HepG2 (cell line): ENCODE data around the gene FAM110D. TPM values are rescaled to one million over a fixed set of nuclear protein-coding genes. Genes with fewer than 3 reads are reported as not detected.

Experiments
- BRCA1 ChIP-seq: sonication (generic); formaldehyde crosslinking; IDR thresholded peaks from 2 replicates; pipeline ENCODE4 v1.4.0; 2020; ENCODE audit warnings: missing genetic modification reagents
- ISL2 ChIP-seq: sonication (generic); formaldehyde crosslinking; IDR thresholded peaks from 2 replicates; pipeline ENCODE4 v1.5.0; 2020; ENCODE audit warnings: missing genetic modification reagents
- LCORL ChIP-seq, 2 experiments: fragments of 450-650 bp in 1 of 2; sonication (generic) in 1 of 2; formaldehyde crosslinking in 1 of 2; IDR thresholded peaks; 2 replicates each; pipeline versions ENCODE4 v1.5.0 to v1.6.1; 2017 to 2020; ENCODE audit warnings: antibody characterized with exemption in 1 of 2, missing genetic modification reagents in 1 of 2
- RAD21 ChIP-seq: fragments of 450-650 bp; formaldehyde crosslinking; IDR thresholded peaks from 2 replicates; pipeline ENCODE4 v1.5.0; 2020; ENCODE audit warnings: mild to moderate bottlenecking
- RBAK ChIP-seq: sonication (generic); formaldehyde crosslinking; IDR thresholded peaks from 2 replicates; pipeline ENCODE4 v1.5.1; 2020; ENCODE audit warnings: mild to moderate bottlenecking, missing genetic modification reagents
- XRCC5 ChIP-seq: fragments of 200-400 bp; formaldehyde crosslinking; optimal IDR thresholded peaks from 2 replicates; pipeline ENCODE3; 2017; ENCODE audit warnings: mild to moderate bottlenecking, low read length
- ZKSCAN5 ChIP-seq: sonication (generic); formaldehyde crosslinking; IDR thresholded peaks from 2 replicates; pipeline ENCODE4 v1.5.1; 2020; ENCODE audit warnings: mild to moderate bottlenecking, missing genetic modification reagents
- ZNF777 ChIP-seq: sonication (generic); formaldehyde crosslinking; IDR thresholded peaks from 2 replicates; pipeline ENCODE4 v1.4.0; 2020; ENCODE audit warnings: missing genetic modification reagents
- ZSCAN31 ChIP-seq: sonication (generic); formaldehyde crosslinking; IDR thresholded peaks from 2 replicates; pipeline ENCODE4 v1.5.0; 2020; ENCODE audit warnings: low read depth, mild to moderate bottlenecking, missing genetic modification reagents
- polyA plus RNA-seq, 8 experiments: library from polyadenylated mRNA; depleted of rRNA in 3 of 8; stranded (reverse) in 7 of 8; unstranded in 1 of 8; fragments of >200 nt; fragmentation: Illumina TruSeq in 4 of 8; extraction: Trizol in 4 of 8; gene quantifications; 2 replicates each; pipeline versions ENCODE4 v1.2.1 to v1.2.3, GENCODE V29; 2011 to 2016; ENCODE audit warnings: low read depth in 4 of 8, missing spikeins in 1 of 8, mixed read lengths in 1 of 8; ENCODE audit not compliant: insufficient read depth in 1 of 8
- total RNA-seq, 5 experiments: library from RNA; depleted of rRNA; stranded (reverse); fragments of >200 nt; fragmentation: Illumina TruSeq; extraction: Trizol; gene quantifications; 2 replicates each; pipeline ENCODE4 v1.2.3, GENCODE V29; 2016; ENCODE audit warnings: low read depth in 1 of 5
- TF ChIP-seq, protein P1 (sequence below): sonication (generic); formaldehyde crosslinking; IDR thresholded peaks from 2 replicates; pipeline ENCODE4 v1.4.0; 2020; ENCODE audit warnings: missing genetic modification reagents
- TF ChIP-seq, protein P2 (sequence below): IDR thresholded peaks from 2 replicates; pipeline ENCODE4 v1.6.1; 2016
- TF ChIP-seq, protein P3 (sequence below): sonication (generic); formaldehyde crosslinking; IDR thresholded peaks from 2 replicates; pipeline ENCODE4 v1.4.0; 2020; ENCODE audit warnings: missing genetic modification reagents, borderline replicate concordance
- TF ChIP-seq, protein P4 (sequence below): sonication (generic); formaldehyde crosslinking; IDR thresholded peaks from 2 replicates; pipeline ENCODE4 v1.5.0; 2020; ENCODE audit warnings: mild to moderate bottlenecking, missing genetic modification reagents, borderline replicate concordance
- TF ChIP-seq, protein P5 (sequence below): sonication (generic); formaldehyde crosslinking; IDR thresholded peaks from 2 replicates; pipeline ENCODE4 v1.5.1; 2020; ENCODE audit warnings: mild to moderate bottlenecking, missing genetic modification reagents

FAM110D gene
- total and polyA plus RNA-seq, 2 of the 13 experiments (the other 11 are each of a cell fraction or from before 2014, with no cell fraction given): not detected

DNA sequence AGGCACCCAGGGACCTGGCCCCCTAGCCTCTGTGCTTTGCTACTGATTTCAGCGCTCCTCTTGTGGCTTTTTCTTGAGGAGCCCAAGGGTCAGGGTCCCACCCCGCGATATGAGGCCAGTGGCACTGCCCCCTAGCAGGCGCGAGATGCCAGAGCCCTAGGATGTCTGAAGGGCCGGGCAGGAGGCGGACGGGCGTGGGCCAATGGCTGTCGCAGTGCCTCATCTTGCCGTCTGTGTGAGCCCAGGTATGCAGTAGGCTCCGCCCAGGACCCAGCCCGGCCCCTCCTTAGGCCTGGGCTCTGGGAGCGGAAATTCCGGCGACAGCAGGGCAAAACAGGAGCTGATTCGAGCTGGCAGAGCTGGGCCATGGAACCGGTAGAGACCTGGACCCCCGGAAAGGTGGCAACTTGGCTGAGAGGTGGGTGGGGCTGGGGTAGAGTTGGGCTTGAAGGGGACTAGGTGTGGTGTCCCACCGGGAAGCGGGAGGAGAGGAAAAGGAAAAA, 18.4 kb downstream of the FAM110D start, which contains the start of gene CNKSR1 (continued):
- TF ChIP-seq ZNF777 (CRISPR knock-in tag) (peak; percentile 57; the same call in 1 of the 2 replicates), RBAK (CRISPR knock-in tag) (no peak), ZSCAN31 (no peak), XRCC5 (peak; percentile 40), BRCA1 (CRISPR knock-in tag) (no peak), ZKSCAN5 (CRISPR knock-in tag) (no peak), LCORL (IDR thresholded peaks at IDR 0.05) (no peak), LCORL (CRISPR knock-in tag; IDR thresholded peaks at IDR 0.05) (peak; percentile 42; the same call in 1 of the 2 replicates), ISL2 (CRISPR knock-in tag) (no peak), RAD21 (CRISPR knock-in tag) (no peak)
- TF ChIP-seq, protein P1, sequence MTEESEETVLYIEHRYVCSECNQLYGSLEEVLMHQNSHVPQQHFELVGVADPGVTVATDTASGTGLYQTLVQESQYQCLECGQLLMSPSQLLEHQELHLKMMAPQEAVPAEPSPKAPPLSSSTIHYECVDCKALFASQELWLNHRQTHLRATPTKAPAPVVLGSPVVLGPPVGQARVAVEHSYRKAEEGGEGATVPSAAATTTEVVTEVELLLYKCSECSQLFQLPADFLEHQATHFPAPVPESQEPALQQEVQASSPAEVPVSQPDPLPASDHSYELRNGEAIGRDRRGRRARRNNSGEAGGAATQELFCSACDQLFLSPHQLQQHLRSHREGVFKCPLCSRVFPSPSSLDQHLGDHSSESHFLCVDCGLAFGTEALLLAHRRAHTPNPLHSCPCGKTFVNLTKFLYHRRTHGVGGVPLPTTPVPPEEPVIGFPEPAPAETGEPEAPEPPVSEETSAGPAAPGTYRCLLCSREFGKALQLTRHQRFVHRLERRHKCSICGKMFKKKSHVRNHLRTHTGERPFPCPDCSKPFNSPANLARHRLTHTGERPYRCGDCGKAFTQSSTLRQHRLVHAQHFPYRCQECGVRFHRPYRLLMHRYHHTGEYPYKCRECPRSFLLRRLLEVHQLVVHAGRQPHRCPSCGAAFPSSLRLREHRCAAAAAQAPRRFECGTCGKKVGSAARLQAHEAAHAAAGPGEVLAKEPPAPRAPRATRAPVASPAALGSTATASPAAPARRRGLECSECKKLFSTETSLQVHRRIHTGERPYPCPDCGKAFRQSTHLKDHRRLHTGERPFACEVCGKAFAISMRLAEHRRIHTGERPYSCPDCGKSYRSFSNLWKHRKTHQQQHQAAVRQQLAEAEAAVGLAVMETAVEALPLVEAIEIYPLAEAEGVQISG (CRISPR knock-in tag): peak; percentile 14
- TF ChIP-seq, protein P2, sequence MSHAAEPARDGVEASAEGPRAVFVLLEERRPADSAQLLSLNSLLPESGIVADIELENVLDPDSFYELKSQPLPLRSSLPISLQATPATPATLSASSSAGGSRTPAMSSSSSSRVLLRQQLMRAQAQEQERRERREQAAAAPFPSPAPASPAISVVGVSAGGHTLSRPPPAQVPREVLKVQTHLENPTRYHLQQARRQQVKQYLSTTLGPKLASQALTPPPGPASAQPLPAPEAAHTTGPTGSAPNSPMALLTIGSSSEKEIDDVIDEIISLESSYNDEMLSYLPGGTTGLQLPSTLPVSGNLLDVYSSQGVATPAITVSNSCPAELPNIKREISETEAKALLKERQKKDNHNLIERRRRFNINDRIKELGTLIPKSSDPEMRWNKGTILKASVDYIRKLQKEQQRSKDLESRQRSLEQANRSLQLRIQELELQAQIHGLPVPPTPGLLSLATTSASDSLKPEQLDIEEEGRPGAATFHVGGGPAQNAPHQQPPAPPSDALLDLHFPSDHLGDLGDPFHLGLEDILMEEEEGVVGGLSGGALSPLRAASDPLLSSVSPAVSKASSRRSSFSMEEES: no peak
- TF ChIP-seq, protein P3, sequence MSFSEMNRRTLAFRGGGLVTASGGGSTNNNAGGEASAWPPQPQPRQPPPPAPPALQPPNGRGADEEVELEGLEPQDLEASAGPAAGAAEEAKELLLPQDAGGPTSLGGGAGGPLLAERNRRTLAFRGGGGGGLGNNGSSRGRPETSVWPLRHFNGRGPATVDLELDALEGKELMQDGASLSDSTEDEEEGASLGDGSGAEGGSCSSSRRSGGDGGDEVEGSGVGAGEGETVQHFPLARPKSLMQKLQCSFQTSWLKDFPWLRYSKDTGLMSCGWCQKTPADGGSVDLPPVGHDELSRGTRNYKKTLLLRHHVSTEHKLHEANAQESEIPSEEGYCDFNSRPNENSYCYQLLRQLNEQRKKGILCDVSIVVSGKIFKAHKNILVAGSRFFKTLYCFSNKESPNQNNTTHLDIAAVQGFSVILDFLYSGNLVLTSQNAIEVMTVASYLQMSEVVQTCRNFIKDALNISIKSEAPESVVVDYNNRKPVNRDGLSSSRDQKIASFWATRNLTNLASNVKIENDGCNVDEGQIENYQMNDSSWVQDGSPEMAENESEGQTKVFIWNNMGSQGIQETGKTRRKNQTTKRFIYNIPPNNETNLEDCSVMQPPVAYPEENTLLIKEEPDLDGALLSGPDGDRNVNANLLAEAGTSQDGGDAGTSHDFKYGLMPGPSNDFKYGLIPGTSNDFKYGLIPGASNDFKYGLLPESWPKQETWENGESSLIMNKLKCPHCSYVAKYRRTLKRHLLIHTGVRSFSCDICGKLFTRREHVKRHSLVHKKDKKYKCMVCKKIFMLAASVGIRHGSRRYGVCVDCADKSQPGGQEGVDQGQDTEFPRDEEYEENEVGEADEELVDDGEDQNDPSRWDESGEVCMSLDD (CRISPR knock-in tag): no peak
- TF ChIP-seq, protein P4, sequence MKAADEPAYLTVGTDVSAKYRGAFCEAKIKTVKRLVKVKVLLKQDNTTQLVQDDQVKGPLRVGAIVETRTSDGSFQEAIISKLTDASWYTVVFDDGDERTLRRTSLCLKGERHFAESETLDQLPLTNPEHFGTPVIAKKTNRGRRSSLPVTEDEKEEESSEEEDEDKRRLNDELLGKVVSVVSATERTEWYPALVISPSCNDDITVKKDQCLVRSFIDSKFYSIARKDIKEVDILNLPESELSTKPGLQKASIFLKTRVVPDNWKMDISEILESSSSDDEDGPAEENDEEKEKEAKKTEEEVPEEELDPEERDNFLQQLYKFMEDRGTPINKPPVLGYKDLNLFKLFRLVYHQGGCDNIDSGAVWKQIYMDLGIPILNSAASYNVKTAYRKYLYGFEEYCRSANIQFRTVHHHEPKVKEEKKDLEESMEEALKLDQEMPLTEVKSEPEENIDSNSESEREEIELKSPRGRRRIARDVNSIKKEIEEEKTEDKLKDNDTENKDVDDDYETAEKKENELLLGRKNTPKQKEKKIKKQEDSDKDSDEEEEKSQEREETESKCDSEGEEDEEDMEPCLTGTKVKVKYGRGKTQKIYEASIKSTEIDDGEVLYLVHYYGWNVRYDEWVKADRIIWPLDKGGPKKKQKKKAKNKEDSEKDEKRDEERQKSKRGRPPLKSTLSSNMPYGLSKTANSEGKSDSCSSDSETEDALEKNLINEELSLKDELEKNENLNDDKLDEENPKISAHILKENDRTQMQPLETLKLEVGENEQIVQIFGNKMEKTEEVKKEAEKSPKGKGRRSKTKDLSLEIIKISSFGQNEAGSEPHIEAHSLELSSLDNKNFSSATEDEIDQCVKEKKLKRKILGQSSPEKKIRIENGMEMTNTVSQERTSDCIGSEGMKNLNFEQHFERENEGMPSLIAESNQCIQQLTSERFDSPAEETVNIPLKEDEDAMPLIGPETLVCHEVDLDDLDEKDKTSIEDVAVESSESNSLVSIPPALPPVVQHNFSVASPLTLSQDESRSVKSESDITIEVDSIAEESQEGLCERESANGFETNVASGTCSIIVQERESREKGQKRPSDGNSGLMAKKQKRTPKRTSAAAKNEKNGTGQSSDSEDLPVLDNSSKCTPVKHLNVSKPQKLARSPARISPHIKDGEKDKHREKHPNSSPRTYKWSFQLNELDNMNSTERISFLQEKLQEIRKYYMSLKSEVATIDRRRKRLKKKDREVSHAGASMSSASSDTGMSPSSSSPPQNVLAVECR (CRISPR knock-in tag): peak; percentile 50; the same call in 1 of the 2 replicates
- TF ChIP-seq, protein P5, sequence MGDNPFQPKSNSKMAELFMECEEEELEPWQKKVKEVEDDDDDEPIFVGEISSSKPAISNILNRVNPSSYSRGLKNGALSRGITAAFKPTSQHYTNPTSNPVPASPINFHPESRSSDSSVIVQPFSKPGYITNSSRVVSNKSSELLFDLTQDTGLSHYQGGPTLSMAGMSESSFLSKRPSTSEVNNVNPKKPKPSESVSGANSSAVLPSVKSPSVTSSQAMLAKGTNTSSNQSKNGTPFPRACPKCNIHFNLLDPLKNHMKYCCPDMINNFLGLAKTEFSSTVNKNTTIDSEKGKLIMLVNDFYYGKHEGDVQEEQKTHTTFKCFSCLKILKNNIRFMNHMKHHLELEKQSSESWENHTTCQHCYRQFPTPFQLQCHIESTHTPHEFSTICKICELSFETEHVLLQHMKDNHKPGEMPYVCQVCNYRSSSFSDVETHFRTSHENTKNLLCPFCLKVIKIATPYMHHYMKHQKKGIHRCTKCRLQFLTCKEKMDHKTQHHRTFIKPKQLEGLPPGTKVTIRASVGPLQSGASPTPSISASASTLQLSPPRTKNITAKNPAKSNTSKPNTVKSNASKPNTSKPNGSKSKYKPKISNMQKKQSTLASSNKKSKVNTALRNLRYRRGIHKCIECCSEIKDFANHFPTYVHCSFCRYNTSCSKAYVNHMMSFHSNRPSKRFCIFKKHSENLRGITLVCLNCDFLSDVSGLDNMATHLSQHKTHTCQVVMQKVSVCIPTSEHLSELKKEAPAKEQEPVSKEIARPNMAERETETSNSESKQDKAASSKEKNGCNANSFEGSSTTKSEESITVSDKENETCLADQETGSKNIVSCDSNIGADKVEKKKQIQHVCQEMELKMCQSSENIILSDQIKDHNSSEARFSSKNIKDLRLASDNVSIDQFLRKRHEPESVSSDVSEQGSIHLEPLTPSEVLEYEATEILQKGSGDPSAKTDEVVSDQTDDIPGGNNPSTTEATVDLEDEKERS: no peak
